HepG2 (cell line): Measurements from ENCODE around the gene SEPTIN12. TPM values are rescaled to one million over a fixed set of nuclear protein-coding genes. Genes with fewer than 3 reads are reported as not detected.

Experiments
- HNRNPH1 ChIP-seq: fragments of 200-400 bp; formaldehyde crosslinking; optimal IDR thresholded peaks from 2 replicates; pipeline ENCODE3; 2017; ENCODE audit warnings: mild to moderate bottlenecking, low read depth, low read length
- HNRNPLL ChIP-seq: fragments of 200-400 bp; formaldehyde crosslinking; IDR thresholded peaks from 2 replicates; pipeline ENCODE4 v1.6.1; 2017; ENCODE audit warnings: mild to moderate bottlenecking, low read depth, low read length; ENCODE audit not compliant: poor library complexity, severe bottlenecking
- HOXA7 ChIP-seq: sonication (generic); formaldehyde crosslinking; IDR thresholded peaks from 2 replicates; pipeline ENCODE4 v1.8.1; 2022; ENCODE audit warnings: mild to moderate bottlenecking, missing genetic modification reagents, moderate library complexity
- IRF1 ChIP-seq: sonication (generic); formaldehyde crosslinking; IDR thresholded peaks from 2 replicates; pipeline ENCODE4 v1.4.0; 2020; ENCODE audit warnings: low read depth, mild to moderate bottlenecking, missing genetic modification reagents
- PREB ChIP-seq: sonication (generic); formaldehyde crosslinking; IDR thresholded peaks from 2 replicates; pipeline ENCODE4 v1.4.0; 2020; ENCODE audit warnings: missing genetic modification reagents
- TRAFD1 ChIP-seq: sonication (generic); formaldehyde crosslinking; IDR thresholded peaks from 2 replicates; pipeline ENCODE4 v1.5.1; 2020; ENCODE audit warnings: missing genetic modification reagents, mild to moderate bottlenecking, borderline replicate concordance
- ZNF564 ChIP-seq: sonication (generic); formaldehyde crosslinking; IDR thresholded peaks from 2 replicates; pipeline ENCODE4 v1.8.1; 2023; ENCODE audit warnings: mild to moderate bottlenecking, missing genetic modification reagents
- ZNF574 ChIP-seq: sonication (generic); formaldehyde crosslinking; IDR thresholded peaks from 2 replicates; pipeline ENCODE4 v1.4.0; 2020; ENCODE audit warnings: missing genetic modification reagents
- ZNF614 ChIP-seq: IDR thresholded peaks from 2 replicates; pipeline ENCODE4 v1.6.1; 2018; ENCODE audit warnings: missing biosample characterization, missing genetic modification reagents, inconsistent platforms, borderline replicate concordance
- polyA plus RNA-seq, 8 experiments: library from polyadenylated mRNA; depleted of rRNA in 3 of 8; stranded (reverse) in 7 of 8; unstranded in 1 of 8; fragments of >200 nt; fragmentation: Illumina TruSeq in 4 of 8; extraction: Trizol in 4 of 8; gene quantifications; 2 replicates each; pipeline versions ENCODE4 v1.2.1 to v1.2.3, GENCODE V29; 2011 to 2016; ENCODE audit warnings: low read depth in 4 of 8, missing spikeins in 1 of 8, mixed read lengths in 1 of 8; ENCODE audit not compliant: insufficient read depth in 1 of 8
- total RNA-seq, 5 experiments: library from RNA; depleted of rRNA; stranded (reverse); fragments of >200 nt; fragmentation: Illumina TruSeq; extraction: Trizol; gene quantifications; 2 replicates each; pipeline ENCODE4 v1.2.3, GENCODE V29; 2016; ENCODE audit warnings: low read depth in 1 of 5
- TF ChIP-seq, protein P1 (sequence below): sonication (generic); formaldehyde crosslinking; IDR thresholded peaks from 2 replicates; pipeline ENCODE4 v1.9.0; 2021; ENCODE audit warnings: mild to moderate bottlenecking, missing genetic modification reagents
- TF ChIP-seq, protein P2 (sequence below): sonication (generic); formaldehyde crosslinking; IDR thresholded peaks from 2 replicates; pipeline ENCODE4 v1.5.1; 2020; ENCODE audit warnings: missing genetic modification reagents, mild to moderate bottlenecking, borderline replicate concordance

SEPTIN12 gene
- total and polyA plus RNA-seq, 2 of the 13 experiments (the other 11 are each of a cell fraction or from before 2014, with no cell fraction given) = 0.22 TPM; not detected in 1

- TF ChIP-seq, protein P1, sequence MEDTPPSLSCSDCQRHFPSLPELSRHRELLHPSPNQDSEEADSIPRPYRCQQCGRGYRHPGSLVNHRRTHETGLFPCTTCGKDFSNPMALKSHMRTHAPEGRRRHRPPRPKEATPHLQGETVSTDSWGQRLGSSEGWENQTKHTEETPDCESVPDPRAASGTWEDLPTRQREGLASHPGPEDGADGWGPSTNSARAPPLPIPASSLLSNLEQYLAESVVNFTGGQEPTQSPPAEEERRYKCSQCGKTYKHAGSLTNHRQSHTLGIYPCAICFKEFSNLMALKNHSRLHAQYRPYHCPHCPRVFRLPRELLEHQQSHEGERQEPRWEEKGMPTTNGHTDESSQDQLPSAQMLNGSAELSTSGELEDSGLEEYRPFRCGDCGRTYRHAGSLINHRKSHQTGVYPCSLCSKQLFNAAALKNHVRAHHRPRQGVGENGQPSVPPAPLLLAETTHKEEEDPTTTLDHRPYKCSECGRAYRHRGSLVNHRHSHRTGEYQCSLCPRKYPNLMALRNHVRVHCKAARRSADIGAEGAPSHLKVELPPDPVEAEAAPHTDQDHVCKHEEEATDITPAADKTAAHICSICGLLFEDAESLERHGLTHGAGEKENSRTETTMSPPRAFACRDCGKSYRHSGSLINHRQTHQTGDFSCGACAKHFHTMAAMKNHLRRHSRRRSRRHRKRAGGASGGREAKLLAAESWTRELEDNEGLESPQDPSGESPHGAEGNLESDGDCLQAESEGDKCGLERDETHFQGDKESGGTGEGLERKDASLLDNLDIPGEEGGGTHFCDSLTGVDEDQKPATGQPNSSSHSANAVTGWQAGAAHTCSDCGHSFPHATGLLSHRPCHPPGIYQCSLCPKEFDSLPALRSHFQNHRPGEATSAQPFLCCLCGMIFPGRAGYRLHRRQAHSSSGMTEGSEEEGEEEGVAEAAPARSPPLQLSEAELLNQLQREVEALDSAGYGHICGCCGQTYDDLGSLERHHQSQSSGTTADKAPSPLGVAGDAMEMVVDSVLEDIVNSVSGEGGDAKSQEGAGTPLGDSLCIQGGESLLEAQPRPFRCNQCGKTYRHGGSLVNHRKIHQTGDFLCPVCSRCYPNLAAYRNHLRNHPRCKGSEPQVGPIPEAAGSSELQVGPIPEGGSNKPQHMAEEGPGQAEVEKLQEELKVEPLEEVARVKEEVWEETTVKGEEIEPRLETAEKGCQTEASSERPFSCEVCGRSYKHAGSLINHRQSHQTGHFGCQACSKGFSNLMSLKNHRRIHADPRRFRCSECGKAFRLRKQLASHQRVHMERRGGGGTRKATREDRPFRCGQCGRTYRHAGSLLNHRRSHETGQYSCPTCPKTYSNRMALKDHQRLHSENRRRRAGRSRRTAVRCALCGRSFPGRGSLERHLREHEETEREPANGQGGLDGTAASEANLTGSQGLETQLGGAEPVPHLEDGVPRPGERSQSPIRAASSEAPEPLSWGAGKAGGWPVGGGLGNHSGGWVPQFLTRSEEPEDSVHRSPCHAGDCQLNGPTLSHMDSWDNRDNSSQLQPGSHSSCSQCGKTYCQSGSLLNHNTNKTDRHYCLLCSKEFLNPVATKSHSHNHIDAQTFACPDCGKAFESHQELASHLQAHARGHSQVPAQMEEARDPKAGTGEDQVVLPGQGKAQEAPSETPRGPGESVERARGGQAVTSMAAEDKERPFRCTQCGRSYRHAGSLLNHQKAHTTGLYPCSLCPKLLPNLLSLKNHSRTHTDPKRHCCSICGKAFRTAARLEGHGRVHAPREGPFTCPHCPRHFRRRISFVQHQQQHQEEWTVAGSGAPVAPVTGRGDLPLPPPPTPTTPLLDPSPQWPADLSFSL = no peak
- TF ChIP-seq IRF1 (no peak), HNRNPLL (peak; percentile 96), ZNF574 (CRISPR knock-in tag) (peak; percentile 87), HNRNPH1 (no peak), TRAFD1 (CRISPR knock-in tag) (no peak), ZNF564 (CRISPR knock-in tag) (0 out of 2 replicates have a peak, but pooled peaks have one; percentile 35), ZNF614 (no peak), PREB (CRISPR knock-in tag) (no peak), HOXA7 (CRISPR knock-in tag) (no peak)
- TF ChIP-seq, protein P2, sequence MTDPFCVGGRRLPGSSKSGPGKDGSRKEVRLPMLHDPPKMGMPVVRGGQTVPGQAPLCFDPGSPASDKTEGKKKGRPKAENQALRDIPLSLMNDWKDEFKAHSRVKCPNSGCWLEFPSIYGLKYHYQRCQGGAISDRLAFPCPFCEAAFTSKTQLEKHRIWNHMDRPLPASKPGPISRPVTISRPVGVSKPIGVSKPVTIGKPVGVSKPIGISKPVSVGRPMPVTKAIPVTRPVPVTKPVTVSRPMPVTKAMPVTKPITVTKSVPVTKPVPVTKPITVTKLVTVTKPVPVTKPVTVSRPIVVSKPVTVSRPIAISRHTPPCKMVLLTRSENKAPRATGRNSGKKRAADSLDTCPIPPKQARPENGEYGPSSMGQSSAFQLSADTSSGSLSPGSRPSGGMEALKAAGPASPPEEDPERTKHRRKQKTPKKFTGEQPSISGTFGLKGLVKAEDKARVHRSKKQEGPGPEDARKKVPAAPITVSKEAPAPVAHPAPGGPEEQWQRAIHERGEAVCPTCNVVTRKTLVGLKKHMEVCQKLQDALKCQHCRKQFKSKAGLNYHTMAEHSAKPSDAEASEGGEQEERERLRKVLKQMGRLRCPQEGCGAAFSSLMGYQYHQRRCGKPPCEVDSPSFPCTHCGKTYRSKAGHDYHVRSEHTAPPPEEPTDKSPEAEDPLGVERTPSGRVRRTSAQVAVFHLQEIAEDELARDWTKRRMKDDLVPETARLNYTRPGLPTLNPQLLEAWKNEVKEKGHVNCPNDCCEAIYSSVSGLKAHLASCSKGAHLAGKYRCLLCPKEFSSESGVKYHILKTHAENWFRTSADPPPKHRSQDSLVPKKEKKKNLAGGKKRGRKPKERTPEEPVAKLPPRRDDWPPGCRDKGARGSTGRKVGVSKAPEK (CRISPR knock-in tag) = no peak
Observed at GRCh38 chr16:4768549-4769305, 19.4 kb downstream of the SEPTIN12 start (continued).
